Right renal cortex interstitium (tissue), 3 donors: ENCODE measurements around the gene SPIN1. TPM values are rescaled to one million over a fixed set of nuclear protein-coding genes. Genes with fewer than 3 reads are reported as not detected.

Experiments used
- DNase-seq, 3 donors: peaks; one replicate each; pipeline ENCODE4 v3.0.0-alpha.2; 2013; ENCODE audit warnings: low read depth in 3 of 3, low spot score in 2 of 3
- polyA plus RNA-seq, 3 donors: library from polyadenylated mRNA; unstranded; fragments of 120-200 nt; gene quantifications; one replicate each; pipeline ENCODE4 v1.2.1, GENCODE V29; 2013; ENCODE audit not compliant: insufficient read length in 3 of 3

Gene SPIN1
- polyA plus RNA-seq, 3 donors = 175 to 190 (median 176) TPM

DNA sequence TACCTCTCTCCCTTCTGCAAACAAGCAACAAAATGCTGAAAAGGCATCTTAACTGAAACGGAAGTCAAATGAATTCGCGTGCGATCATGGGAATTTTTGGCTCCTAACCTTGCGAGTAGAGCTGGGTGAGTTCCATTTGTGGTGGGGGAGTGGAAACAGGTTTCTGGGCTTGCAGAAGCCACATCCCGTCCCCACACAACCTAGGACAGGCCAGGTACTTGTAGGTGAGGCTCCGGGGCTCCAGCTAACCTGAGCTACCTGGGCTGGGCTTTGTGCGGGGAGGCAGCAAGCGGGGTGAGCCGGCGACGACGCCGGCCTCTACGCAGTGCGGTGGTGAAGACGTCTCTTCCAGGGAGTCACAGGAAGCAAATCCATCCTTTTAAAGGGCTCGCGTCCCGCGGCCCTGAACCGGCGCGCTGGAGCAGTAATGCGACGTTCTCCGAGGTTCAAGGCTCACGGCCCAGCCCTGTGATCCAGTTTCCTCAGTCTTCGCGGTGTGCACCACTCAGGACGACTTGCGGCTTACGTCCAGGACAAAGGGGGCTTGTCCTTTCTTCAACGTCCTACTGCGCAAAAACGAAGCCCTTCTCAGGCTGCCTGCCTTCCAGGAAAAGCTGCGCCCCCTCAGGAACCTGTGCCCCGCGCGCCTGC lies 567 bp upstream of the SPIN1 start:
- DNase-seq = peak; percentile 56 to 63 (median 61)

- peak; percentile 45 to 63 (median 53) for DNase-seq
Observed at GRCh38 chr9:88388886-88389605, 802 bp downstream of the SPIN1 start.

DNA sequence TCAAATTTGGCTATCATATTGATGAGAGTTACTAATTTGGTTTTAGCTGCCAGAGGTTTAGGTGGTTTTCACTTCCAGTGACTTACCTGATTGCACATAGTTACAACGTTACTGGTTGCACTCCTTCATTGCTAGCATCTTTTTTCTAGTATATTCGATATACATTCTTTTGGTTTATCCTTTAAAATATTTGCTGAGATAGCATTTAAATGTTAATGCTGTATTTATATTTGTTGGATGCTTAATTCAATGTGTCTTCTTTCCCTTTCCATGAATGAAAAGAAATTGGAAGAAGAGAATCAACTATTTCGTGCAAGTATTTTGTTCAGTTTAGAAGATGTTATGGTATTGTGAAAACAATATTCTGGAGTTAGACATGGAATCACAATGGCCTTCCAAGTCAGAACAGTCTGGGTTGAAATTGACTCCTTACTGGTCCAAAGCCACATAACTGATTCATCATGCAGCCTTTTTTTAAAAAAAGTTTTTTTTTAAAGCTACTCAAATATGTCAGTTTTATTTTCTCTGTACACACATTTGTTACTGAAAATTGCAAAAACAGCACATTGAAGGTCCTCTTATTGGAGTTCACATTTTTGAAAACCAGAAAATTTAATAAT lies 2.2 kb downstream of the SPIN1 start:
- no peak for DNase-seq

- no peak for DNase-seq
Observed at GRCh38 chr9:88391236-88391635, 3.0 kb downstream of the SPIN1 start.

DNA sequence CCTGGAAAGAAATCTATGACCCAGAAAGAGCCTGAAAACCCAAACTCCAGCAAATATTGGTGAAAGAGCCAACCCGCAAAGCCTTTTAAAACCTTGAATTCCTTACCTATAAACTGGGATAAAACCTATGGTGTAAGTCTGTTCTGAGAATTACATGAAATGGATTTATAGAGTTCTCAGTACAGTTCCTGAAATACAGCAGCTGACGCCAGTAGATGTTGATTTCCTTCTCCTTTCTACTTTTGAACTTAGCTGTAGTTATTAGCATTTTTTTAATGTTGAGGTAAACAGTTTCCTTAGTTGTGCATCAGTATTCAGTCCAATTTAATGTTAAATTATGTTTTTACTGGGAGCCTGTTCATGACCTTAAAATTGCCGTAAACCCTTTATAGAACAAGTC lies 3.7 kb downstream of the SPIN1 start:
- no peak for DNase-seq

DNA sequence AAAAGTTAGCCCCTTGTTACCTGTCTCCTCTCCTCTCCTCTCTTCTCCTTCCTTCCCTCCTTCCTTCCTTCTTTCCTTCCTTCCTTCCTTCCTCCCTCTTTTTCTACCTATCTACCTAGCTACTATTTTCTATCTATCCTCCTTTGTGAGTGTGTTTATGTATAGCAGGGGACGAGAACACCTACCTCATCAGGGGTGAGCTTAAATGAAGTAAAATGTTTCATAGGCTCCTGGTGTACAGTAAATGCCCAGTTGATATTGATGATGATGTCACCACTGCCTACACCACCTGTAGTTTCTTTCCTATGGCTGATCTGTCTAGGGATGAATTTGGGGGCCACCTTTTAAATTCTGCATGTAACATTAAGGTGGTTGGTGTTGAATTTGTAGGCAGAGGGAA lies 4.3 kb downstream of the SPIN1 start:
- no peak for DNase-seq

DNA sequence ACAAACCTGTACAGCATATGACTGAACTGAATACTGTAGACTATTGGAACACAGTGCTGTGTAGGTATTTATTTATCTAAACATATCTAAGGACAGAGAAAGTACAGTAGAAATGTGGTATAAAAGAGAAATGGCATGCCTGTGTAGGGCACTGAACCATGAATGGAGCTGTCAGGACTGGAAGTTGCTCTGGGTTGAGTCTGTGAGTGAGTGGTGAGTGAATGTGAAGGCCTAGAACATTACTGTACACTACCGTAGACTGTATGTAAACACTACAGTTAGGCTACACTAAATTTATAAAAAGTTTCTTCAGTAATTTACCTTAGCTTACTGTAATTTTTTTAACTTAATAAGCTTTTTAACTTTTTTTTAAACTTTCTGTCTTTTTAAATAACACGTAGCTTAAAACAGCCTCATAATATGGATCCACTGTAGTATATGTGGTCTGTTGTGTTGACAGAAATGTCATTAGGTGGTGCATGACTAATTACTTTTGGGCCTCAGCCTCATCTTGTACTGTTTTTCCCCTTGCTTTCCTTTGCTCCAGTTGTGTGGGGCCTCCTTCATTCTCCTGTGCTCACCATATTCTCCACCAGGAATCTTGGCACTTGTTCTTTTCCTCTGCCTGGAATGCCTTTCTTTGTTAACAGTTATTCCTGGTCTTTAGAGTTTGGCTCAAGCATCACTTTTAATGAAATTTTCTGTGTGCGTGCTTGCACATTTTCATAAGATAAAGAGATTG lies 8.8 kb downstream of the SPIN1 start:
- no peak for DNase-seq

DNA sequence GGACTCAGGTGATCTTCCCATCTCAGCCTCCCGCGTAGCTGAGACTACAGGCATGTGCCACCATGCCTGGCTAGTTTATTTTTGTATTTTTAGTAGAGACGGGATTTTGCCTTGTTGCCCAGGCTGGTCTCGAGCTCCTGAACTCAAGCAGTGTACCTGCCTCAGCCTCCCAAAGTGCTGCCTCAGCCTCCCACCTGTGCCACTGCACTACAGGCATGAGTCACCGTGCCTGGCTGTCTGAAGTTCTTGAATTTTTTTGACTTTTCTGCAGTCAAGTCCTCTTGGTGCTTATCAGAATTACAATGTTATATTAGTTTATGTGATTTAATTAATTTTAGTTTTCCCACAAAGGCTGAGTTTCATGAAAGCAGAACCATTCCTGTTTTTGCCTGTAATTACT lies 9.8 kb downstream of the SPIN1 start:
- DNase-seq = no peak

GRCh38 chr9:88399966-88400365 lies 11.7 kb downstream of the SPIN1 start:
- DNase-seq = no peak

DNA sequence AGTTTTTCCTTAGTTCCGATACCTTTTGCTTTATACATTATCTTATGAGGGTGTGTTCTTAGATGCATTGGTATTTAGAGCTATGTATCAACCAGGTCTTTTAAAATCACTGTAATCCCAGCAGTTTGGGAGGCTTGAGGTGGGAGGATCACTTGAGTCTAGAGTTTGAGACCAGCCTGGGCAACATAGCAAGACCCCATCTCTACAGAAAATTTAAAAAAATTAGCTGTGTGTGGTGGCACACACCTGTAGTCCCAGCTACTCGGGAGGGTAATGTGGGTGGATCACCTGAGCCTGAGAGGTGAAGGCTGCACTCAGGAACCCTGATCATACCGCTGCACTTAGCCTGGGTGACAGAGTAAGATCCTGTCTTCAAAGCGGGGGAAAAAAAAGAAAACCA lies 15.1 kb downstream of the SPIN1 start:
- DNase-seq = no peak

DNA sequence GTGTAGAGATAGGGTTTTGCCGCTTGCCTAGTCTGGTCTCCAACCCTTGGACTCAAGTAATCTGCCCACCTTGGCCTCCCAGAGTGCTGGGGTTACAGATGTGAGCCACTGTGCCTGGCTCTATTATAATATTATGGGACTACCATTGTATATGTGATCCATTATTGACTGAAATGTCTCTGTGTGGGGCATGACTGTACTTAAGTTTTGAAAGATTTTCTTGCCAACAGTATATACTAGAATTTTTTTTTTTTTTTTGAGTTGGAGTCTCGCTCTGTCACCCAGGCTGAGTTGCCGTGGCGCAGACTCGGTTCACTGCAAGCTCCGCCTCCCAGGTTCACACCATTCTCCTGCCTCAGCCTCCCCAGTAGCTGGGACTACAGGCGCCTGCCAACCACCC lies 17.8 kb downstream of the SPIN1 start:
- no peak for DNase-seq

DNA sequence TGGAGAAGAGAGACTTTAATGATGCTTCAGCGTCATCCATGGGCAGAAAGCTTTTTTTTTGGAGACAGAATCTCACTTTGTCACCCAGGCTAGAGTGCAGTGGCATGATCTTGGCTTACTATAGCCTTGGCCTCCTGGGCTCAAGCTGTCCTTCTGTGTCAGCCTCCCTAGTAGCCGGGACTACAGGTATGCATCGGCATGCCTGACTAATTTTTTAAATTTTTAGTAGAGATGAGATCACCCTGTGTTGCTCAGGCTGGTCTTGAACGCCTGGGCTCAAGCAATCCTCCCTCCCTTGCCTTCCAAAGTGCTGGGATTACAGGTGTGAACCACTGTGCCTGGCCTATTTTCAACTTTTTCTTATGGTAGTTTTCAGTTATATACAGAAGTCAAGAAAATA lies 23.2 kb downstream of the SPIN1 start:
- DNase-seq = no peak

GRCh38 chr9:88414298-88414697 lies 26.1 kb downstream of the SPIN1 start:
- DNase-seq = no peak

DNA sequence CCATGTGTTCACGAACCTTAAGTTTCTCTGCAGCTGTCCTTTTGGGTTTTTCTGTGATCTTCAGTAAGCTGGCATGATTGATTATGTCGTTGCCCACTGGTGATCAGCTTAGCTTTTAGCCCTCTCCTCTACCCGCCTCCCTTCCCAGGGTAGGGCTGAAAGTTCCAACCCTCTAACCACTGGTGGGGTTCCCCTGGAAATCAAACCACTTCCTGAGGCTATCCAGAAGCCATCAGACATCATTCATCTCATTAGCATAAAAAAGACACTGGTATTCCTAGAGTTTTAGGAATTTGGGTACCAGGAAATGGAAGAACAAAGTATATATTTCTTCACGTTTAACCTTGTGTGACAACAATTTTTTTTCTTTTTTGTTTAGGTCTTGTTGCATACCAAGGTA lies 29.8 kb downstream of the SPIN1 start:
- DNase-seq = no peak

GRCh38 chr9:88418715-88419540 lies 30.7 kb downstream of the SPIN1 start:
- DNase-seq = no peak

DNA sequence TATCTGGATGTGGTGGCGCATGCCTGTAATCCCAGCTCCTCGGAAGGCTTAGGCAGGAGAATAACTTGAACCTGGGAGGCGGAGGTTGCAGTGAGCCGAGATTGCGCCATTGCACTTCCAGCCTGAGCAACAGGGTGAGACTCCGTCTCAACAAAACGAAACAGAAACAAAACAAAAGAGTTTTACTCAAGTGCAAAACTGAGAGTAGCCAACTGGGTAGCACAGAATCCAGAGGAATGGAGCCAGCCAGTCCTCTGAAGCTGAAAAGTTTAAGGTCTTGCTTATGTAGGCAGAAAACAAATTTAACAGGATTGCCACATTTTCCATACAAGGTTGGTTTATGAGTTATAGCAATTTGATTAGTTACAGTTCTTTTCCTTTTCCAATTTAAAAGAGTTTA lies 32.0 kb downstream of the SPIN1 start:
- no peak for DNase-seq

DNA sequence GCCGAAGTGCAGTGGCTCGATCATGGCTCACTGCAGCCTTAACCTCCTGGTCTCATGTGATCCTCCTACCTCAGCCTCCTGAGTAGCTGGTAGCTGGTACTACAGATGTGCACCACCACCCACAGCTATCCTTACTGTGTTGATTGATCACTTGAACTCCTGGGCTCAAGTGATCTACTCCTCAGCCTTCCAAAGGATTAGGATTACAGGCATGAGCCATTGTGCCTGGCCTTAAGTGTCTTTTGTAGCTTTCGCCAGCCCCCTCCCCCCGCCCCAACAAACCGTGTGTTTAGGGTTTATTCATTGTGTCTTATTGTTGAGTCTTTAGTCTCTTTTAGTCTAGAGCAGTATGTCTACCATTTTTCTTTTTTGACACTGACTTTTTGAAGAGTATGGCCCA lies 33.1 kb downstream of the SPIN1 start:
- no peak for DNase-seq

GRCh38 chr9:88425538-88425950 lies 37.3 kb downstream of the SPIN1 start:
- DNase-seq = no peak

DNA sequence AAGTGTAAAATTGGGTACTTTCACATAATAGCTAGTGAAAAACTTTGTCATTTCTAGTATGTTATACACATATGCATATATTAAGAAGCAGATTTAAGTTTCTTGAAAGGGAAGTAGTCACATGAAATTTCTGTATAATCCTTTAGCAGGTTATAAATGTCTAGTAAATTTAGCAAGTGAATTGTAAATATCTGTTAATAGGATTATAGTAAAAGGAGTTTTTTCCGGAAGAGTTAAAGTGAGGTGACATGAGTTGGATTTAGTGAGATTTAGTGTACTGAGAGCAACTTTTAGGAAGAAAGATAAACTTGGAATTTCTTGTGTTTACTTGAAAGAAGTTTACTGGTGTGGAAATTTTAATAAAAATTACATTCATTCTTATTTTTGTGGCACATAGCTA lies 38.4 kb downstream of the SPIN1 start:
- no peak for DNase-seq

DNA sequence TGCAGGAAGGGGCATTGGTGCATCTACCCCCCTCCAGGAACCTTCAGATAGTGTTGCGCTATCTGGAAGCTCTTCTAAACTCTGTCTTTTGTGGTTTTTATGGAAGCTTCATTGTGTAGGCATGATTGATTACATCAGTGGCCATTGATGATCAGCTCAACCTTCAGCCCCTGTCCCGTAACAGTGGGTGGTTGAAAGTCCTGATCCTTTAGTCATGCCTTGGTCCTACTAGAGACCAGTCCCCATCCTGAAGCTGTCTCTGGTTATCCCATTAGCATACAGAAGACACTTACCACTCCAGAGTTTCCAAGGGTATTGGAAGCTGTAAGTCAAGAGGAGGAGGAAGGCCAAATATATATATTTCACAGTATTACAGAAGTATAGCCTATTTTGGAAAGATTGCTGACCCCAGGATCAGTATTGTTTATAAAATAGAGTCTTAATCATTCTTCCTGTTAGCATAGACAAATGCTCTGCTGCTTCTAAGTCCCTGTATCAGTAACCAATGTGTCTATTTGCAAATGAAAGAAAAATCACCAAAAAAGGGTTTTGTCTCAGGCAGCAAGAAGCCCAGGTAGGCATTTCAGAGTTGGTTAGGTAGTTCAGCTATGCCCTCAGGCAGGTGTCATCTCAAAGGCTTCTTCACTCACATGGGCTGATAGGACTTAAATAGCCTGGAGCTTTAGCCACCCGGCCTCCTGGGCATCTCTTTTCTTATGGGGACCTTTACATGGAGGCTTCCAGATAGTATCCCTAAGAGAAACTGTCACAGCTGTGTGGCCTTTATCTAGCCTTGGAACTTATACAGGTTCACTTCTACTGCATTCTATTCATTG lies 41.6 kb downstream of the SPIN1 start:
- no peak for DNase-seq
